GM21381 (cell line): ENCODE data around the gene CRLF1.

Source experiments
- ATAC-seq: cut with Tn5 transposase; IDR thresholded peaks from one replicate; pipeline ENCODE4 v1.9.1; 2021; ENCODE audit warnings: mild to moderate bottlenecking, moderate library complexity; ENCODE audit not compliant: unreplicated experiment

The CRLF1 gene, protein sequence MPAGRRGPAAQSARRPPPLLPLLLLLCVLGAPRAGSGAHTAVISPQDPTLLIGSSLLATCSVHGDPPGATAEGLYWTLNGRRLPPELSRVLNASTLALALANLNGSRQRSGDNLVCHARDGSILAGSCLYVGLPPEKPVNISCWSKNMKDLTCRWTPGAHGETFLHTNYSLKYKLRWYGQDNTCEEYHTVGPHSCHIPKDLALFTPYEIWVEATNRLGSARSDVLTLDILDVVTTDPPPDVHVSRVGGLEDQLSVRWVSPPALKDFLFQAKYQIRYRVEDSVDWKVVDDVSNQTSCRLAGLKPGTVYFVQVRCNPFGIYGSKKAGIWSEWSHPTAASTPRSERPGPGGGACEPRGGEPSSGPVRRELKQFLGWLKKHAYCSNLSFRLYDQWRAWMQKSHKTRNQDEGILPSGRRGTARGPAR

DNA sequence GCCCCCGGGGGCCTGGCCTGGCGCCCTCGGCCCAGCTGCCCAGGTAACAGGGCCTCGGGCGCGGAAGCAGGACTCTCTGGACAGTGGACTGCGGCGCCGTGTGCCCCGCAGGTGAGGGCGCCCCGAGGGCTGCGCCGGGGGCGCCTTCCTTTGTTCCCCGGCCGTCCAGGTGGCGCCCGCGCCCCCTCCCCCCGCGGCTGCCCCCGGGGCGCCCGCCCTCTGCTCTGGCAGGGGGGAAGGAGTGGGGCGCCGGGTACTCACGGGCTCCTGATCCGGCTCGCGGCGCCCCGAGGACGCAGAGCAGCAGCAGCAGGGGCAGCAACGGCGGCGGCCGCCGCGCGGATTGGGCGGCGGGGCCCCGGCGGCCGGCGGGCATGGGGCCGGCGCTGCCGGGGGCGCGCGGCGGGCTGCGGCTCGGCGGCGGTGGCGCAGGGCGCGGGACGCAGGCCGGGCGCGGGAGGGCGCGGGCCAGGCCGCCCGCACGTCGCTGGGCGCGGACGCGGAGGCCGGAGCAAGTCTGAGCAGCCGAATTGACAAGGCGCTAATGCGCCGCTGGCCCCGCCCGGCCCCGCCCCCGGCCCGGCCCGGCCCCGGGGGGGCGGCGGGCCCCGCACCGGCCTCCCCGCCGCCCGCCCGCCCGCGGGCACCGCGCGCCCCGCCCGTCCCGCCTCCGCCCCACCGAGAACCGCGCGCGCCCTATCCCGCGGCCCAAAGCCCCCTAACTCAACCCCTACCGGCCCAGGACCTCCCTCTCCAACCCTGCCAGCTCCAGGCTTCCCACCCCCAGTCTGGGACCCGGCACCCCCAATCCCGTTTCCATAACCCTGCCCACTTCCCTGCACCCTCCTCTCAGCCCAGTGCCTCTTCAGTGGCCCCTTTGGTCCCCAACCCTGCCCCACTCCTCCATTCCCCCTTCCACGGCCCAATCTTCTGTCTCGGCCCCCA is at the start of gene CRLF1:
CRLF1 (minus strand) TSS at position 519 of the 945 bp plus-strand sequence; CDS start at position 376, 143 bp downstream.
- ATAC-seq, result no peak

- no peak for ATAC-seq
Observed at GRCh38 chr19:18655173-18655844, 48.7 kb upstream of the CRLF1 start.

DNA sequence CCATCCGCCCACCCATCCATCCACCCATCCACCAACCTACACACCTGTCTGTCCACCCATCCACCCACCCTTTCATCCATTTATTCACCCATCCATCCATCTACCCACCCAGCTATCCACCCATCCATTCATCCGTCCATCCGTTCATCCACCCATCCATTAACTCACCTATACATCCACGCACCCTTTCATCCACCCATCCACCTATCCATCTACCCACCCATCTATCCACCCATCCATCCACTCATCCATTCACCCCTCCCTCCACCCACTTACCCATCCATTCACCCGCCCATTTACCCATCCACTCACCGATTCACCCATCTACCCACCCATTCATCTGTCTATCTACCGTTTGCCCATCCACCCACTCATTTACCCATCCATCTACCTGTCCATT is 47.9 kb upstream of the CRLF1 start:
- ATAC-seq, result no peak

GRCh38 chr19:18653853-18654252 is 47.3 kb upstream of the CRLF1 start:
- ATAC-seq, result no peak

GRCh38 chr19:18651733-18652132 is 45.1 kb upstream of the CRLF1 start:
- ATAC-seq, result no peak

- no peak for ATAC-seq
Observed at GRCh38 chr19:18651300-18651699, 44.7 kb upstream of the CRLF1 start.

DNA sequence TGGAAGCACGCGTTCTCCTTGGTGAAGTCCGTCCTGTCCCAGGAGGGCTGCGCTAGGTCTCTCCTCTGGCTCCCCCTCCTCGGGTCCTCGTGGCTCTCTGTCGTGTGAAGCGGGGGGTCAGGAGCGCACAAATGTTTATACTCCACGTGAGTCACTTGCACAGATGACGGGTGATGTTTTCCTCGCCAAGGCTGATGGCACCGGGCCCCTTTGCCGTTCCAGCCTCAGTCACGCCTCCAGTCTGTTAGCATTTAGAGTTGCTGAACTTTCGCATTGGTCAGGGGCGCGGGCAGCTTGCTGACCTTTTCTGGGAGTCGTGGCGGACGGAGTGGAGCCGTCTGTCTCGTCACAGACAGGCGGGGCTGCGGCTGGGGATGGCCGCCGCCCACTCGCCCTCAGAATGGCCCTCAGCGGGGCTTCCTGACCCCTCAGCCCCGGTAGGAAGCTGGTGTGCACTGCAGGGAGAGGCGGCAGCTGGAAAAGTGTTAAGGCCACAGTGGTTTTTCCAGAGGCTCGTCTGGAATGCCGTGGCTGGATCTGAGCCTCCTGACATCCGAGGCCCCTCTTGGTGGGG is 44.0 kb upstream of the CRLF1 start:
- no peak for ATAC-seq

- ATAC-seq, result no peak
Observed at GRCh38 chr19:18650021-18650390, 43.4 kb upstream of the CRLF1 start.

DNA sequence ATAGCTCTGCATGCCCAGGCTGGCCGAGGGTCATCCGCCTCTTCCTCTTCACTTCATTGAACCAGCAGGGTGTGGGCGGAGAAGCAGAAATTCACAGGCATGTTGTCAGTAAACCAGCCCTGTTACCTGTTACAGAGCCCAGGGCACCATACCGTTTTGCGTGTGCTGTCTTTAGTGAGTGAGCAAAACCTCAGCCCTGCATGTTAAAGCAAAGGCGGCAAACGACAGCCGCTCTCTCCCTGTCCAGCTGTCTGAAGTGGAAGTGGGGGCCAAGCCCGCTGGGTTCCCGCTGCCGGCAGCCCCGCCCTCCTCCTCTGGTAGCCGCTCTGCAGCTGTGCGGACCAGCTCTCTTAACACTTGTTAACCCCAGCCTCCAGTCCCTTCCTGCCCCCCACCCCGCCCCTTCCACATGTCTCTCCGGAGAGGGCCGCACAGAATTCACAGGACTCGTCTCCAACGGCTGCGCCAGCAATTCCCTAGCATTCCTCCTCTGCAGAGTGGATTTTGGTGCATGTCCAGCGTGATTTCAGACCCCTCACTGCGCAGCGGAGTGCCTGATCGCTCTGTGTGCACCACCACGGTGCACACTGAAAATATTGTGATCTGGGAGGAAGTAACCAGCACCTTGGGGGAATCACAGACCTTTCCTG is 42.9 kb upstream of the CRLF1 start:
- ATAC-seq, result no peak

DNA sequence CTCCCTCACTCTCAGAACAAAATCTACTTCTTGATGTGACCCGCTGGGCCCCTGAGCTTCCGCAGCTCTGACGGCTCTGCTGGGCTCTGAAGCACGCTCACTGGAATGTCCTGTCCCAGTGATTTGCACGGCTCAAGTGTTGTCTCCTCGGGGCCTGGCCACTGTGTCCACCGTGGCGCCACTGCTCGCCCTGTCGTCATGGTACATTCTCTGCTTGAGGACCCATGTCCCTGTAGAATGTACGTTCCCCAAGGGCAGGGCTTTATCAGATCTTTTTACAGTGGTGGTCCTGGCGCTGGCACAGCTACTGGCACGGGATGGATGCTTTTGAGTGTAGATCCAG is 42.3 kb upstream of the CRLF1 start:
- no peak for ATAC-seq

GRCh38 chr19:18647807-18648206 is 41.2 kb upstream of the CRLF1 start:
- ATAC-seq, result no peak

DNA sequence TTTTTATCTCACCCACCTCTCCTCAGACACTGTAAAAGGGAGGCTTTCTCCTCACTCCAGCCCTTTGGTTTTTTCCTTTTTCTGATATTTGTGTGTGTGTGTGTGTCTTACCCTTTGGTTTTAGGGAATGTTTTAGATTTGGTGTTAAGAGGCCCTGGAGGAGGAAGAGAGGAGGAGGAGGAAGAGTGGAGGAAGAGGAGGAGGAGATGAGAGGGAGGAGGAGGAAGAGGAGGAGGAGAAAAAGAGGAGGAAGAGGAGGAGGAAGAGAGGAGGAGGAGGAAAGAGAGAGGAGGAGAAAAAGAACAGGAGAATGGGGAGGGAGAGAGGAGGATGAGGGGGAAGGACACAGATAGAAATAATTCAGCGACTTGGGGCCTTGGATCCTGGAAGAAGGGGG is 40.8 kb upstream of the CRLF1 start:
- ATAC-seq, result no peak

DNA sequence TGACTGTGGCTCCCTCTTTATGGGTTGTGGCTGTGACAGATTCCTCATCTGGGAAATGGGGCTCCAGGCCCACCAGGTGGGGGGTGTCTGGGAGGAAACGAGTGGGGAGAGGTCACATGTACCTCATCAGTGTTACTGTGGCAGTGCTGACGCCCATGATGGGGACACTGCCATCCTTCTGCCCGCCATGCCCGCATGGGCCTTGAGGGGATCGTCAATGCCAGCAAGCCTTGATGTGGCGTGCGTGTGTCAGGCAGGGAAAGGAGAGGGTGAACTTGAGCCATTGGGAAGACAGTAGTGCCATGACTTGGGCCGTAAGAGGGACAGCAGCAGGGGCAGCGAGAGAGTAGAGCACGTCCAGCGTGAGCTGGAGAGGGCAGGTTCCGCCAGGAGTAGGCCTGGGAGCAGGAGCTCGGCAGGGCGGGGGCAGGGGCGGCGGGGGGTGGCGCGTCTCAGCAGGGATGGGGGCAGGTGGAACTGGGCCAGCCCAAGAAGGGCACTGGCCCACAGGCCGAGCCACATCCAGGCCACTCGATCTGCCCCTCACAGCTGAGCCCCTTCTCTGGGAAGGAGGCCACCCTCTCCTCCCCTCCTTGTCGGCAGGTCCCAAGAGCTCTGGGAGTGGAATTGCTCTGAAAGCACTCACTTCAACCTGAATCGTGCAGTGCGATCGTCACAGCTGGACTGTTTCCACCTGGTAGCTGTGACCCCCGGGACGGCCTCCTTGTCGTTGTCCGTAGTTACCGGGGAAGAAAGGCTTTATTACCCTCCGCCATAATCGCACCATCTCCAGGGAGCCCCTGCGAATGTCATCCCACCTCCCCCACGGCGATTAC is 40.2 kb upstream of the CRLF1 start:
- ATAC-seq, result no peak

GRCh38 chr19:18645035-18645511 is 38.5 kb upstream of the CRLF1 start:
- no peak for ATAC-seq

GRCh38 chr19:18644196-18645034 is 37.8 kb upstream of the CRLF1 start:
- ATAC-seq, result no peak

- ATAC-seq, result no peak
Observed at GRCh38 chr19:18639706-18640243, 33.2 kb upstream of the CRLF1 start.

DNA sequence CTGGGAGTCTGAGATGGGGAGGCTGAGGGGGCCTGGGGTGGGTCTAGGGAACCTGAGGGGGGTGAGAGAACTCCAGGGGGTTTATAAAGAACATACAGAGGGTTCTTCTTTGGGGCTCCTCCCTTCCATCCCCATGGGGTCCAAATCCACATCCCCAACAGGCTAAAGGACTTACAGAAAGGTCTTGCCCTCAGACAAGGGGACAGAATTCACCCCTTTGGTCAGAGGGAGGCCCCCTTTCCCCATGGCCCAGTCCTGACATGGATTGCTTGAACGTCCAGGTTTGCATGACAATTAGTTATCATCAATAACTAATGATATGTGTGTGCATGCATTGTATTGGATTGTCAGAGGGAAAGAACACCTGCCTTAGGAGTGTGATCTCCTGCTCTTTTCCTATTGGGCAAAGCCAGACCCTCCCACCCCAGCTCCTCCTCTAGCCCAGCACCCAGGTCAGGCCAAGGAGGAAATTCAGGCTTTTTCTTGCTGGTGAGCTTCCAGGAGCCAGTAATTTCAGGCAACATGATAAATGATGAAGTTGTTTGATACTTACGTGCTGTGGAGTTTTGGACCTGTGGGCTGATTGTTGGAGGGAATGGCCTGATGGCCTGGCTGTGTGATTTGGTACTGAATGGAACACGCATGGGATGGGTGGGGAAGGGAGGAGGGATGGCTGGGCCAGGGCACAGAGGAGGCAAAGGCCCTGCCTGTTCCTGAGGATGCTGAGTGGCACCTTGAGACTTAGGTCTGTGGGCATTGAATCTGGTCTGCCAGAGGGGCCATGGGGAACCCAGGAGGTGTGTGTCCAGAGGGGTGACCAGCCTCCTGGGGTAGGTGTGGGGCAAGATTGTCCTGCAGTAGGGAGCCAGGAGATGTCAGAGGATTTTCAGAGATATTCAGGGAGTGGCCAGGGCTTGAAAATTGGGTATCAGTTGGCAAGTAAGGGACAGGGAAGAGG is 31.4 kb upstream of the CRLF1 start:
- no peak for ATAC-seq
